ENCODE measurements around the gene LRRTM2.
"Not testable (repeated sequence)": the region's sequence is repeated elsewhere in the genome, so short reads cannot be mapped to it uniquely, and the experiment has no call there.

LRRTM2 gene, protein sequence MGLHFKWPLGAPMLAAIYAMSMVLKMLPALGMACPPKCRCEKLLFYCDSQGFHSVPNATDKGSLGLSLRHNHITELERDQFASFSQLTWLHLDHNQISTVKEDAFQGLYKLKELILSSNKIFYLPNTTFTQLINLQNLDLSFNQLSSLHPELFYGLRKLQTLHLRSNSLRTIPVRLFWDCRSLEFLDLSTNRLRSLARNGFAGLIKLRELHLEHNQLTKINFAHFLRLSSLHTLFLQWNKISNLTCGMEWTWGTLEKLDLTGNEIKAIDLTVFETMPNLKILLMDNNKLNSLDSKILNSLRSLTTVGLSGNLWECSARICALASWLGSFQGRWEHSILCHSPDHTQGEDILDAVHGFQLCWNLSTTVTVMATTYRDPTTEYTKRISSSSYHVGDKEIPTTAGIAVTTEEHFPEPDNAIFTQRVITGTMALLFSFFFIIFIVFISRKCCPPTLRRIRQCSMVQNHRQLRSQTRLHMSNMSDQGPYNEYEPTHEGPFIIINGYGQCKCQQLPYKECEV

GRCh38 chr5:138874771-138875551 is at the start of gene LRRTM2:
LRRTM2 (minus strand) TSS chr5:138875335; CDS start chr5:138874911, 424 bp downstream.
- peak; percentile 27 for DNase-seq

- DNase-seq: no peak
Measured at GRCh38 chr5:138922494-138922893, 47.4 kb upstream of the LRRTM2 start.

DNA sequence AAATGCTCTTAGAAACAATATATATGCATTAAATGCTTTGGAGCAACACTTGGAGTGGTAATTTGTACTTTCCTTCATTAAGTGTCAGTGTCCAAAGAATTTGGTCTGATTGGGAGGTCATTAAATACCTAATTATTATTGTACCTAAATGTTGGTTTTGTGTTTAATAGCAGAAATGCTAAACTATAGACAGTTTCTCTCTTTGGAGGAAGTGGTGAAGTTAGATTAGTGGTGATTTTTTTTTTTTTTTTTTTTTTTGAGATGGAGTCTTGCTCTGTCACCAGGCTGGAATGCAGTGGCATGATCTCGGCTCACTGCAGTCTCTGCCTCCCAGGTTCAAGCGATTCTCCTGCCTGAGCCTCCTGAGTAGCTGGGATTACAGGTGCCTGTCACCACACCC is 46.2 kb upstream of the LRRTM2 start:
- DNase-seq: not testable (repeated sequence)

DNA sequence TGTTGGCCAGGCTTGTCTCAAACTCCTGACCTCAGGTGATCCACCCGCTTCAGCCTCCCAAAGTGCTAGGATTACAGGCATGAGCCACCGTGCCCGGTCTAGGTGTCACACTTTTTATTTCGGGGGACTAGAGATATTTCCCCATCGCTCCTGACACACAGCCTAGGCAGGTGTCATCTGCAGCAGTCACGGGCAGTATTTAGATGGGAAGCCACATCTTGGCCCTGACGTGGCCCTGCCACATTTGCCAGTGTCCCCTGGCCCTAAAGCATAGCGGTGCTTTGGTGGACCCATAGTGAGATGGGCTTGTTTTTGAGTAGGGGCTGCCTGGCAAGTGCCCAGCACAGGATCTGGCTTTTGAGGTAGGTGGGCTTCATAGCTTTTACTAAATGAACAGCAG is 45.0 kb upstream of the LRRTM2 start:
- no peak for DNase-seq

GRCh38 chr5:138918686-138919085 is 43.6 kb upstream of the LRRTM2 start:
- no peak for DNase-seq

GRCh38 chr5:138914338-138914737 is 39.2 kb upstream of the LRRTM2 start:
- DNase-seq: no peak

DNA sequence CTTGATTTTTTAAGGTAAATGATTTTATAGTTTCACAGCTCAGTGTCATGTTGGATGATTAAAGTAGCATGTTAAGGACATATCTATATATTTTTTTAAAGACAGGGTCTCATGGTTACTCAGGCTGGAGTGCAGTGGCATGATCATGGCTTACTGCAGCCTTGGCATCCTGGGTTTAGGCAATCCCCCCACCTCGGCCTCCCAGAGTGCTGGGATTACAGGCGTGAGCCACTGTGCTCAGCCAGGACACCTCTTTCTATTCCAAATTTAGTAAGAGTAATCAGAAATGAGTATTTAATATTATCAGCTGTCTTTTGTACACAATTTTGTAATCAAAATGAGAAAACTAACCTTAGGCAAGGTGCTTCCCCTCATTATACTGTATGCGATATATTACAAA is 38.6 kb upstream of the LRRTM2 start:
- no peak for DNase-seq

DNA sequence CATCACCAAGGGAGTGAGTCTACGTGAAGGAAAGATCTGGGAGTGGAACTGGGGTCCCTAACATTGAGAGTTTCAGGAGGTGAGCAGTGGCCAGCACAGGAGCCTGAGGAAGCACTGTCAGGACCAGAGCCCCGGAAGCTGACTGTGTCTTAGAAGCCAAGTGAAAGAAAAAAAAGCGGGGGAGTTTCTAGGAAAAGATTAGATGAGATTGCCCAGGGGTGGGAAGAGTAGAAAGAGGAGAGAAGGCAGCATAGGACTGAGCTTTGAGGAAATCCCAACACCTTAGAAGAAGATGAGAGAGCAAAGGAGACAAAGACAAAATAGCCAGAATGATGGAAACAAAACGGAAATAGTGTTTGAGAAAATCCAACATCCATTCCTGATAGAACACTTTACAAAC is 37.0 kb upstream of the LRRTM2 start:
- no peak for DNase-seq

- DNase-seq: no peak
Measured at GRCh38 chr5:138911441-138911840, 36.3 kb upstream of the LRRTM2 start.

GRCh38 chr5:138910546-138911185 is 35.5 kb upstream of the LRRTM2 start:
- no peak for DNase-seq

GRCh38 chr5:138909734-138910133 is 34.6 kb upstream of the LRRTM2 start:
- no peak for DNase-seq

DNA sequence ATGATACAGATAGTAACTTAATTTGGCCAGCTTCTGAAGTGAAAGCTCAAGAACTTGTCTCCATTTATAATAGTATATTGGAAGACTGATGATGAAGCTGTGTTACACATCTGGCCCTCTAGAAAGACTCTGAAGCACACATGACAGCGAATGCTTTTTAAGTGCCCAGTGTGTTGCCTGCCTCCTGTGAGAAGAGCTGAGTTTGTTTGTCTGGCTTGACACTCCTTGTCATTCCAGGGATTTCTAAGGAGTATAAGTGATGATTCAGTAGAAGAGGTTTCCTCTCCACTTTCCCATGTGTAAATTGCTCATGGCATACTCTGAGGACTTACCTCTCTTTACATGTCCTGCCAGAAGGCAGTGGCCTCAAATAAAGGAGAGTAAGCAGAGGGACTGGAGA is 30.4 kb upstream of the LRRTM2 start:
- no peak for DNase-seq

DNA sequence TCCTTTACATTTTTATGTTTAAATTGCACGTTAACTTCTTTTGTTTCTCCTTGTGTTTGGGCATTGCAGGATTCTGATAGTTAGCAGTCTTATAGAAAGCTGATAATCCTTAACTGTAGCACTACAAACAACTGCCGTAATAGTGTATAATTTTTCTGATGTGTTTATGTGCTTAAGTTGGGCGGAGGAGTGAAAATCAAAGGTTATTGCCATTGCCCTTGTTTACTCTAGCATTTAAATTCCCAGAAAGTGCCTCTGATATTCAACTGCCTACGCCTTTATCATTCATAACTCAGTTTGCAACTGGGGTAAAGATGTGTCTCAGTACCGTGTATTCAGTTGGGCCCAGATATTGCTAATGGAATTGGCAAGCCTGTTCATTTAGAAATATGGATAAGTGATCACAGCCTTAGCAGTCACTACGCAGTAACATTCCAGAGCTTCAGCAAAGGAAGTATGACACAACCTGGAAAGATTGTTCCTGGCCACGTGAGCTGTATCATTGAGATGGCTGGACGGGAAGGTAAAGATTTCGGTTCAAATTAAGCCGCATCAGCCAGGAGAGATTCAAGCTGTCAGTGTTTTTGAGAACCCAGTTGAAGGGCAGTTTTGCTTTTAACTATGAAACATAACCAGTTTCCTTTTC is 28.1 kb upstream of the LRRTM2 start:
- no peak for DNase-seq

GRCh38 chr5:138901716-138902115 is 26.6 kb upstream of the LRRTM2 start:
- DNase-seq: no peak

DNA sequence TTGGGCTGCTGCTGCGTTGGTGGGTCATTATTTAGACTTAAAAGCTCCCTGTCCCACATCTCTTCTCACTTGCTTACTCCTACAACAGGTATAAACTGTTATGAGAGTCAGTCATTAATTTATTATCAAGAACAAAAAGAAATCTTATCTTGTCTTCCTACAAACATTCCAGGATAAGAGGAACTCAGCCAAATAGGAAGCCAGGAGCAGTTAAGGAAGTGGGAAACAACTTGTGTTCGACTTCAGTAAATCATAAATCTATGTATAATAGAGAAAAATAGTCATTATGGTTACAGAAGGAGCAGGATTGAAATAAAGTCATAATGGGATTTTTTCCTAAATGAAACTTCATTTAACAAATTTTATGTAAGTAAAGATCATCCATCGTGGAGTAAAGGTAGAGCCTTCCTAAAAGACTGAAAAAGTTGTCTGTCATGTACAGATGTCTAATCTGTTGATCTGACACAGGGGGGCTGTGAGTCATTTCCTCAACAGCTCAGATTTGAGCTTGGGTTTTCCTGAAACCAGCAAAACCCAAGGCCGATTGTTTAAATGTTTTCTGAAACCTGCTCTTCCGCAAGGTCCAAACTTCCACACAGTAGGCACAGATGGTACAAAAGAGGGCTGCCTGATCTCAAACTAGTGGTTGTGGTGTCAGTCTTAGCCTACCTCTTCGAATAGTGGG is 25.3 kb upstream of the LRRTM2 start:
- DNase-seq: no peak

DNA sequence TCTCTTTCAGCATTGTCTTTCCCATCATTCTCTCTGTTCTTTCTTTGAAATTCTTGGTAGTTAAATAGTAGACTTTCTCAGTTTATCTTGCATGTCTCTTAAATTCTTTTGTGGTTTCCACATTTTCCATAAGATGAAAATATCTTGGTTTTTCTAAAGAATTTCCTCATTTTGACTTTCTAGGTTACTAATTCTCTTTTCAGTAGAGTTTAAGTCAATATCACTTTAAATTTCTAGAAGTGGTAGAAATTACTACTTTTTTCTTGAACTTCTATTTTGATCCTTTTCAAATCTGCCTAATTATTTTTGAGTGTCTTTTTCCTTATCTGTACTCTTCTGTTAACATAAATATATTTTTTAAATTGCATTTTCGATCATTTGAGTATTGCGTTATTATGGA is 23.6 kb upstream of the LRRTM2 start:
- DNase-seq: no peak

DNA sequence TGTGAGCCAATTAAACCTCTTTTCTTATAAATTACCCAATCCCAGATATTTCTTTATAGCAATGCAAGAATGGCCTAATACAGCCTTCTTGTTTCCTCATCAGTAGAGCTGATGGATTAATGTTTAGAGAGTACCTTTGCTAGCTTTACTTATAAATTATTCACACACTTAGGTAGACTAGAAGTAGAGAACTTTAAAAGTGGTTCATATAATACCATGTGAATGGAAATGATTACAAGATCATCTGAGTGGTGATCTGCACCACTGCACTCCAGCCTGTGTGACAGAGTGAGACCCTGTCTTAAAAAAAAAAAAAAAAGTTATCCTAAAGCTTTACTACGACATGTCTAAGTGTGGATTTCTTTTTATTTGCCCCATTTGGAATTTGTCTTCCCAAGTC is 23.2 kb upstream of the LRRTM2 start:
- DNase-seq: no peak

DNA sequence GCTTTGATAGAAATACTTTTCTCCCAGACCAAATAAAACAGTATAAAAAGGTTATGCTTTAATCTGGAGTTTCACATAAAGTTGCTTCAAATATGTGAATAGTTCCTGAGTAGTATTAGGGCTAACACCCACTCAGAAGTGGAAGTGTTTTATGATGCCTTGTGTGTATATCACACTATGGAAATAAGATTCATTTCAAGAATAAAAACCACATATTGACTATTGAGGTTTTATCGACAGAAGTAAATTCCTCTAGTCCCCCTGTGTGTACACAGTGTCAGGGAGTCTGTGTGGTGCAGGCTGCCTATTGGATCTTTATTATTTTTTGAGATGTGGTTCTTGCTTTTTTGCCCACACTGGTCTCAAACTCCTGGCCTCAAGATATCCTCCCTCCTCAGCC is 20.8 kb upstream of the LRRTM2 start:
- DNase-seq: no peak

DNA sequence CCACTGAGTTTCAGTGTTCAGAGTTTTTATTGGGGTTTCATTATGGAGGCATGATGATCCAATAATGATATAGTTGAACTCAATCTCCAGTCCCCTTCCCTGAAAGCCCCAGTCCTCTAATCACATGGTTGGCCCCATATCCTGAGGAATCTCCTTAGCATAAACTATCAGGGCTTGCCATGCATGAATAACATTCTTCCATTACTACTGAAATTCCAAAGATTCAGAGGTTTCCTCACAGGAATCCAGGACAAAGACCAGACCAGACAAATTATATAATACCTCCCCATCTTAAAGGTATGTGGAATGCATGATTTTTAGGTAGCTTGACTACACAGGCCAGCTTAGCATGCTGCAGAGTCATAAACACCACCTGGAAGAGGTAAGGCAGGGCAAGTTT is 15.5 kb upstream of the LRRTM2 start:
- DNase-seq: no peak

DNA sequence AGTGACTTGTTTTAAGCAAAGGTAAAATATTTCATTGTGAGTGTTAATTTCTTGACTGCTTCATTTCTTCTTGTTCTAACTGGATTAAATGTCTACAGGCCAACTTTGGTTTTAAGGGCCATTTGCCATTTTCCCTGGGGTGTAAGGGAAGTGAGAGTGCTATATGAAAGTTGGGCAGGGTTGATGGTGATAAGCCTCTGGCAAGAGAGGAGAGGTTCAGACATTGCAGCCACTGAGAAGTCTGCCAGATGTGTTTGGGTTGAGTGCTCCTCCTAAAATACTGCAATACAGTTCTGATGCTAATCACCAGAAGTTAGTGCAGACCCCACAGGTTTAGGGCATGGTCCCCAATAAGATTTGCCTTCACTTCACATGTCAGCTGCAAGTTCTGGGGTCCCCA is 14.9 kb upstream of the LRRTM2 start:
- no peak for DNase-seq

DNA sequence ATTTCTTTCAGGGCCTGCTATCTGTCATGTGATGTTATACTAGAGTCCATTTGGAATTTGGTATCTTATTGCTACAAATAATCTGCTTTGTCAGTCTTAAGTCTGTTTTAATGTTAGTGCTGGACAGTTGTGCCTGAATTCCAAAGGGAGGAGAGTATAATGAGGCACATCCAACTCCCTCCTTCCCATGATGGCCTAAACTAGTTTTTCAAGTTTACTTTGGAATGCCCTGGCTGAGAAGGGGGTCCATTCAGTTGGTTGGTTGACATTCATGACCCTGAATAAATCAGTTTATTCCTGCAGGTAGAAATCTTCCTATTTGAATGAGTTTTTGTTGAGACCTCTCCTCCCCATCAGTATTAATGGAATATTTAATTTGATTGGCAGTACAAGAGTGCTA is 9.4 kb upstream of the LRRTM2 start:
- DNase-seq: no peak

- no peak for DNase-seq
Measured at GRCh38 chr5:138884094-138884493, 9.0 kb upstream of the LRRTM2 start.

DNA sequence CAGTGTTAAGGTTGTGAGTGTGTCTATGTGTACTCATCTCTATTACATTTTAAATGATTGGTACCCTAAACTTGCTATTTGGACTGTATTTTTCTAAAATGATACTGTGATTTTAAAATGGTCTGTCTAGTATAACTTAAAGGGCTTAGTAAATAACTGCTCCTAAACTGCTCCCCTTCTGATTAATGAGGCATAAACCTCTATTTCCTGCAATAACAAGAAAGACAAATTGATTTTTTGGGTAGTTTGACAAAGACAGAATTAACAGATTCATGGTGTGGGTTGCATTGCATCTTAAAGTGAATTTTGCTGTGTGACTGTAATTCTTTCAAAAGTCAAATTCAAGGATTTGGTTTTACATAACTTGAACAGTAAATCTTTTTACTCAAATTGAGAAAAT is 8.1 kb upstream of the LRRTM2 start:
- DNase-seq: no peak

Data from NCI-H510A treated with DMSO at 0.1 percent for 48 hours (cell line).